Colonic mucosa (tissue), 4 donors: Measurements from ENCODE around the gene GPR157. TPM values are rescaled to one million over a fixed set of nuclear protein-coding genes. Genes with fewer than 3 reads are reported as not detected.

ENCODE experiments used
- DNase-seq: peaks from one replicate; pipeline ENCODE4 v3.0.0-alpha.2; 2020
- H3K27ac ChIP-seq: fragments of 200-600 bp; one replicate; pipeline ENCODE4 v1.8.0; 2021
- H3K27me3 ChIP-seq: fragments of 200-600 bp; one replicate; pipeline ENCODE4 v1.8.0; 2021
- H3K36me3 ChIP-seq: fragments of 200-600 bp; one replicate; pipeline ENCODE4 v1.8.0; 2021
- H3K4me1 ChIP-seq: fragments of 200-600 bp; one replicate; pipeline ENCODE4 v1.8.0; 2021; ENCODE audit warnings: mild to moderate bottlenecking
- H3K4me3 ChIP-seq: fragments of 200-600 bp; one replicate; pipeline ENCODE4 v1.8.0; 2021
- H3K9ac ChIP-seq, 2 donors: one replicate each; pipeline ENCODE4 v1.7.0; 2013; ENCODE audit warnings: control low read depth in 2 of 2, low read depth in 2 of 2, low read length in 2 of 2
- H3K9me3 ChIP-seq: fragments of 200-600 bp; one replicate; pipeline ENCODE4 v1.8.0; 2021
- CTCF ChIP-seq: fragments of 200-600 bp; IDR thresholded peaks from one replicate; pipeline ENCODE4 v1.8.0; 2022; ENCODE audit warnings: antibody characterized with exemption, mild to moderate bottlenecking
- intact Hi-C: fragments of 100-400 bp; cut with DNase I; formaldehyde crosslinking; loops from one replicate; pipeline ENCODE4 v1.14.1; 2022
- total RNA-seq, 2 donors: library from RNA; stranded (reverse); fragmentation: NEBNext Ultra II Directional in 1 of 2; extraction: Animal tissue kit (Norgen Biotek cat#: 25700) in 1 of 2; gene quantifications; one replicate each; pipeline ENCODE4 v1.2.1, GENCODE V29; 2021
- donor health status: healthy.
- donor health status: DM: no; HTN: no; CAD: no.
- donor health status: DM: no; HTN: no; CAD: no.

GPR157 gene
- total RNA-seq, 2 donors from 2014 or later = 12.2 to 15.9 TPM

GRCh38 chr1:9066945-9067807 is 61.7 kb downstream of the GPR157 start:
- intact Hi-C loops = no loop called here
- H3K36me3 ChIP-seq = no peaks in the 10 kb centered on the region
- TF ChIP-seq CTCF = no peak
- H3K4me3 ChIP-seq = no peak overlapping the region
- no peak for DNase-seq
- peaks cover 10% of the 10 kb centered on the region for H3K4me1 ChIP-seq
- no peaks in the 10 kb centered on the region for H3K27me3 ChIP-seq
- H3K9ac ChIP-seq = no peak overlapping the region
- H3K9me3 ChIP-seq = no peaks in the 10 kb centered on the region
- no peak overlapping the region for H3K27ac ChIP-seq

- Histone ChIP-seq H3K4me3 (no peak overlapping the region), H3K36me3 (no peaks in the 10 kb centered on the region), H3K9me3 (no peaks in the 10 kb centered on the region), H3K9ac (no peak overlapping the region), H3K27ac (no peak overlapping the region), H3K4me1 (peaks cover 10% of the 10 kb centered on the region), H3K27me3 (no peaks in the 10 kb centered on the region)
- no peak for TF ChIP-seq CTCF
- intact Hi-C loops = no loop called here
- no peak for DNase-seq
Observed at GRCh38 chr1:9065213-9065751, 63.6 kb downstream of the GPR157 start.

- Histone ChIP-seq H3K9me3 (no peaks in the 10 kb centered on the region), H3K4me3 (no peak overlapping the region), H3K27me3 (no peaks in the 10 kb centered on the region), H3K4me1 (no peaks in the 10 kb centered on the region), H3K9ac (no peak overlapping the region), H3K27ac (no peak overlapping the region), H3K36me3 (no peaks in the 10 kb centered on the region)
- no peak for DNase-seq
- TF ChIP-seq CTCF = no peak
- intact Hi-C loops = no loop called here
Observed at GRCh38 chr1:9062846-9063245, 66.1 kb downstream of the GPR157 start.

DNA sequence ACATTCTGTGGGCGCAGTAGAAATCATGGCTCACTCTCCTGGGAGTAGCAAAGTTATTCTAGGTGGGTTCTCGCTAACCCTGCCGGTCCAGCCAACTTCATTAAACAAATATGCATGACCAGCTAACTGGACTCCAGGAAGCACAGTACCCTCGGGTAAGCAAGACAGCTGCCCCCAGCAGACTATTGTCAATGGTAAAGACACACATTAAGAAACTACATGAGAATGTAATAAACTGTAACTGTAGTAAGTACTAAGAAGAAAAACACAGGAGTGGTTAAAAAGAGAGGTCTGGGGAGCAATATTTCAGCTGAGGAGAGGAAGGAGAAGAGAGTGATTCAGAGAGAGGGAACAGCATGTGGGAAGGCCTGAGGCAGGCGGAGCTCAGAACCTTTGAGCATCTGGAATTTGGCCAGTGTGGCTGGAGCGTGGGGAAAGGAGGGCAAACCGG is 66.9 kb downstream of the GPR157 start:
- DNase-seq = no peak

More for the DNA sequence above, 66.9 kb downstream of the GPR157 start:
- no peak for TF ChIP-seq CTCF
- Histone ChIP-seq H3K4me1 (no peaks in the 10 kb centered on the region), H3K27me3 (no peaks in the 10 kb centered on the region), H3K9me3 (no peaks in the 10 kb centered on the region), H3K27ac (no peak overlapping the region), H3K36me3 (no peaks in the 10 kb centered on the region), H3K9ac (no peak overlapping the region), H3K4me3 (no peak overlapping the region)
- intact Hi-C loops = no loop called here
